ENCODE data around the gene C9orf152. TPM values are rescaled to one million over a fixed set of nuclear protein-coding genes. Genes with fewer than 3 reads are reported as not detected.
A peak's percentile ranks its signal among the peaks of the same experiment; 100 is the strongest.

Gene C9orf152
- total and polyA plus RNA-seq, 2 of the 13 experiments (the other 11 are each of a cell fraction or from before 2014, with no cell fraction given), result 0.24 to 0.48 TPM

GRCh38 chr9:110153431-110153830 lies 54.5 kb downstream of the C9orf152 start:
- peaks cover 11% of the 10 kb centered on the region for H3K79me2 ChIP-seq (ENCODE audit: insufficient read depth, low read length)
- DNase-seq (ENCODE audit: low spot score), result no peak
- no peak for ATAC-seq
- no peak overlapping the region for H3K4me3 ChIP-seq (replicated peaks in 1 of 3; ENCODE audit: insufficient read depth in 1 of 3, low read depth in 2 of 3, low read length in 3 of 3)
- no TSS peak for BruUV-seq (replicated peaks)
- H3K36me3 ChIP-seq (replicated peaks in 1 of 2; ENCODE audit: control insufficient read depth in 1 of 2, insufficient read depth in 2 of 2, low read length in 2 of 2), result peaks cover 0 to 9% of the 10 kb centered on the region in 2 experiments
- 93% methylated on average over 2 of the region's 2 CpGs for WGBS (ENCODE audit: low lambda C conversion rate)
- H3K4me1 ChIP-seq (ENCODE audit: insufficient read depth, low read length), result peaks cover 20% of the 10 kb centered on the region
- H3K9me3 ChIP-seq (ENCODE audit: low read length), result no peaks in the 10 kb centered on the region
- H3K9ac ChIP-seq (ENCODE audit: insufficient read depth, low read depth, low read length), result no peak overlapping the region
- H3K4me2 ChIP-seq (ENCODE audit: low read depth, low read length), result no peak overlapping the region
- CTCF ChIA-PET (ENCODE audit: low intra/inter-chr PET ratio, low total read pairs), result interaction anchor here (1.7 to 3.2 kb wide), 3 partner anchors 147 to 579 kb away, joined by 5 to 28 read pairs (median 6); no protein-coding TSS in a partner anchor
- in situ Hi-C loops (cut with HindIII; ENCODE audit: extremely low pct_ligation_motif_present, low pct_unique_long_range_greater_than_20kb), result loop anchor here (5.0 to 10.0 kb wide), 3 partner anchors 96 to 569 kb away; no protein-coding TSS in a partner anchor
- peaks cover 5% of the 10 kb centered on the region; the same call in 1 of the 2 replicates for H4K20me1 ChIP-seq (ENCODE audit: insufficient read depth, low read length)
- TF ChIP-seq, protein P1, sequence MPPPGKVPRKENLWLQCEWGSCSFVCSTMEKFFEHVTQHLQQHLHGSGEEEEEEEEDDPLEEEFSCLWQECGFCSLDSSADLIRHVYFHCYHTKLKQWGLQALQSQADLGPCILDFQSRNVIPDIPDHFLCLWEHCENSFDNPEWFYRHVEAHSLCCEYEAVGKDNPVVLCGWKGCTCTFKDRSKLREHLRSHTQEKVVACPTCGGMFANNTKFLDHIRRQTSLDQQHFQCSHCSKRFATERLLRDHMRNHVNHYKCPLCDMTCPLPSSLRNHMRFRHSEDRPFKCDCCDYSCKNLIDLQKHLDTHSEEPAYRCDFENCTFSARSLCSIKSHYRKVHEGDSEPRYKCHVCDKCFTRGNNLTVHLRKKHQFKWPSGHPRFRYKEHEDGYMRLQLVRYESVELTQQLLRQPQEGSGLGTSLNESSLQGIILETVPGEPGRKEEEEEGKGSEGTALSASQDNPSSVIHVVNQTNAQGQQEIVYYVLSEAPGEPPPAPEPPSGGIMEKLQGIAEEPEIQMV (CRISPR knock-in tag; IDR thresholded peaks at IDR 0.05; ENCODE audit: low read depth), result no peak
- no peak for TF ChIP-seq SIN3A (IDR thresholded peaks at IDR 0.05; ENCODE audit: borderline replicate concordance, low read depth, low read length)
- no peak for TF ChIP-seq RXRA (CRISPR knock-in tag; IDR thresholded peaks at IDR 0.05)
- TF ChIP-seq ZNF350 (CRISPR knock-in tag; IDR thresholded peaks at IDR 0.05; ENCODE audit: borderline replicate concordance, low read depth), result no peak
- no peak overlapping the region for H3K27ac ChIP-seq (ENCODE audit: extremely low read length, insufficient read depth, low read length)
- POLR2A ChIA-PET, result no interaction called here
- intact Hi-C loops (cut with micrococcal nuclease; ENCODE audit: unreplicated experiment), result loop anchor here (1.0 to 5.0 kb wide), 4 partner anchors 71 to 579 kb away; no protein-coding TSS in a partner anchor
- no peak overlapping the region for H2AFZ ChIP-seq (ENCODE audit: low read length)
- H3K27me3 ChIP-seq (ENCODE audit: control insufficient read depth in 1 of 2, insufficient read depth in 2 of 2, low read length in 2 of 2), result no peaks in the 10 kb centered on the region
- FAIRE-seq, result no peak

DNA sequence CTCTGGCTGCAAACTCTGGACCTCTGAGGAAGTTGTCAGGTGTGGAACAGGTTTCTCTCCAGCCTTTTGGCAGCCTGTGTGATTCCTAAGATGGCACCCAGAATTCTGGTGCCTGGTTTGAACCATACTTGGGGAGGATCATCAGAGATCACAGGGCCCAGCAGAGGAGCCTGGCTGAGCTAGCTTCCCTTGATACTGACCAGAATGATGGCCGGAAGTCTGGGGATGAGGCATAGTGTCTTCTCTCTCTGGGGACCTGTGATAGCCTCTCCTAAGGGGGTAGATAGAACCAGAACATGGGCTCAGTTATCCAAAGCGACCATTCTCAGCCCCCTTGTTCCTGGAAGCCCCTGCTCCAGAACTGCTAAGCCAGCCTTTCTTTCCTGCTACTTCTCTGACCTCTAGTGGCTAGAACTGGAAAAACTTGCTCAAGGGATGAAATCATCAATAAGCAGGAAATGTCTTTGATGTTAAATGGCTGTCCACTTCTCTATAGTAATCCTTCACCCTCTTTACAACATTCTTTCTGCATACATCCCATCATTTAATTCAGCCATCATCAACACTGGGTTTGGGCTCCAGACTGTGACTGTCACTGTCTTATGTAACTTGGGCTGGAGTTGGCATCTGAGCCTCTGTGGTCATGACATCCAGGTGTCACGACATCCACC lies 55.1 kb downstream of the C9orf152 start:
- H3K4me2 ChIP-seq (ENCODE audit: low read depth, low read length), result no peak overlapping the region
- H3K27me3 ChIP-seq (ENCODE audit: control insufficient read depth in 1 of 2, insufficient read depth in 2 of 2, low read length in 2 of 2), result no peaks in the 10 kb centered on the region
- no peak overlapping the region for H3K9ac ChIP-seq (ENCODE audit: insufficient read depth, low read depth, low read length)
- FAIRE-seq (peak; percentile 77), DNase-seq (ENCODE audit: low spot score) (peak; percentile 63), ATAC-seq (peak; percentile 74)
- intact Hi-C loops (cut with micrococcal nuclease; ENCODE audit: unreplicated experiment) (loop anchor here (1.0 to 5.0 kb wide), 4 partner anchors 71 to 579 kb away; no protein-coding TSS in a partner anchor), in situ Hi-C loops (cut with HindIII; ENCODE audit: extremely low pct_ligation_motif_present, low pct_unique_long_range_greater_than_20kb) (loop anchor here (5.0 to 10.0 kb wide), 3 partner anchors 96 to 568 kb away; no protein-coding TSS in a partner anchor)
- peaks cover 20% of the 10 kb centered on the region for H3K4me1 ChIP-seq (ENCODE audit: insufficient read depth, low read length)
- H3K4me3 ChIP-seq (replicated peaks in 1 of 3; ENCODE audit: insufficient read depth in 1 of 3, low read depth in 2 of 3, low read length in 3 of 3), result no peak overlapping the region
- CTCF ChIA-PET (ENCODE audit: low intra/inter-chr PET ratio, low total read pairs), result interaction anchor here (0.9 to 3.2 kb wide), 4 partner anchors 95 to 578 kb away, joined by 3 to 28 read pairs (median 6); no protein-coding TSS in a partner anchor
- peaks cover 0 to 9% of the 10 kb centered on the region in 2 experiments for H3K36me3 ChIP-seq (replicated peaks in 1 of 2; ENCODE audit: control insufficient read depth in 1 of 2, insufficient read depth in 2 of 2, low read length in 2 of 2)
- peaks cover 11% of the 10 kb centered on the region for H3K79me2 ChIP-seq (ENCODE audit: insufficient read depth, low read length)
- H2AFZ ChIP-seq (ENCODE audit: low read length), result no peak overlapping the region
- H4K20me1 ChIP-seq (ENCODE audit: insufficient read depth, low read length), result peaks cover 5% of the 10 kb centered on the region; the same call in 1 of the 2 replicates
- WGBS (ENCODE audit: low lambda C conversion rate), result 67% methylated on average over 3 of the region's 3 CpGs
- no peaks in the 10 kb centered on the region for H3K9me3 ChIP-seq (ENCODE audit: low read length)
- no TSS peak for BruUV-seq (replicated peaks)
- POLR2A ChIA-PET, result no interaction called here
- H3K27ac ChIP-seq (ENCODE audit: extremely low read length, insufficient read depth, low read length), result no peak overlapping the region
- TF ChIP-seq NR3C1 (CRISPR knock-in tag; IDR thresholded peaks at IDR 0.05) (no peak), ZNF546 (CRISPR knock-in tag; conservative IDR thresholded peaks at IDR 0.05) (no peak), ZNF619 (CRISPR knock-in tag; IDR thresholded peaks at IDR 0.05) (no peak), TAF15 (IDR thresholded peaks at IDR 0.05; ENCODE audit: low read depth, low read length, poor library complexity, severe bottlenecking) (no peak), ZZZ3 (CRISPR knock-in tag; IDR thresholded peaks at IDR 0.05; ENCODE audit: borderline replicate concordance) (no peak), PCBP2 (optimal IDR thresholded peaks at IDR 0.05; ENCODE audit: low read depth, low read length, poor library complexity, severe bottlenecking) (no peak), RAD21 (CRISPR knock-in tag; IDR thresholded peaks at IDR 0.05) (peak; percentile 82), TEAD3 (CRISPR knock-in tag; optimal IDR thresholded peaks at IDR 0.05; ENCODE audit: borderline replicate concordance) (no peak), ZNF337 (CRISPR knock-in tag; IDR thresholded peaks at IDR 0.05; ENCODE audit: borderline replicate concordance, low read depth) (no peak), SIX4 (CRISPR knock-in tag; IDR thresholded peaks at IDR 0.05) (no peak), PHB2 (IDR thresholded peaks at IDR 0.05; ENCODE audit: partially characterized antibody) (no peak), CREBL2 (CRISPR knock-in tag; IDR thresholded peaks at IDR 0.05; ENCODE audit: borderline replicate concordance) (no peak)

All from HepG2 (cell line).